ENCODE data around the gene EHBP1. TPM values are rescaled to one million over a fixed set of nuclear protein-coding genes. Genes with fewer than 3 reads are reported as not detected.

The EHBP1 gene
- total and polyA plus RNA-seq, 2 experiments from 2014 or later, result 27.2 to 47.9 TPM

DNA sequence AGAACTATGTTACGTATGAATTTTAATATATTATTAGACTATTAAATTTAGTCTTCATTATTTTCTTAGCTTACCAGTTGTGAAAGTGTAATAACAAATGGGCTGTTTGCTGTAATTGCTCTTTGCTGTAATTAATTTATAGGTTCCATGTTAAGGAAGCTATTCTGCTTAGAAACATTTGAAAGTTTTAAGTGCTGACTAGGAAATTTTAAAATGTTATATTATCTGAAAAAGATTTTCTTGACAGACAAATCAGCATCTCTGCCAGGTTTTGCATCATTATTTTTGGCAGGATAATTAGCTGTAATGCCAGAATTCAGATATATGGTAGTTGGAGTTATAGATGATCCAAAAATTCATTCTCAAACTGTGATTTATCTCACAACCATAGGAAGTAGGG, 387.3 kb downstream of the EHBP1 start:
- Histone ChIP-seq H2AFZ (no peak overlapping the region), H3K4me1 (ENCODE audit: insufficient read depth) (no peaks in the 10 kb centered on the region), H3K4me2 (no peak overlapping the region), H3K27ac (ENCODE audit: low read depth) (no peak overlapping the region), H3K27me3 (ENCODE audit: insufficient read depth) (no peaks in the 10 kb centered on the region), H3K9me2 (ENCODE audit: insufficient read depth) (no peaks in the 10 kb centered on the region), H3F3A (replicated peaks; ENCODE audit: low read depth) (no peaks in the 10 kb centered on the region), H3K36me3 (ENCODE audit: insufficient read depth) (no peaks in the 10 kb centered on the region), H3K4me3 (no peak overlapping the region), H3K79me2 (replicated peaks; ENCODE audit: insufficient read depth) (no peaks in the 10 kb centered on the region), H4K20me1 (replicated peaks; ENCODE audit: insufficient read depth) (no peaks in the 10 kb centered on the region)
- DNase-seq (ENCODE audit: low spot score) (no peak), ATAC-seq (no peak)
- Mint-ChIP-seq H3K36me3 (ENCODE audit: low read depth) (no peaks in the 10 kb centered on the region), H3K4me3 (no peak overlapping the region), H3K27me3 (ENCODE audit: insufficient read depth, low read depth, poor library complexity) (peaks cover 2% of the 10 kb centered on the region), H3K4me1 (peaks cover 4% of the 10 kb centered on the region), H3K27ac (no peak overlapping the region), H3K9me3 (no peaks in the 10 kb centered on the region)
- no peak for TF ChIP-seq EZH2phosphoT487 (IDR thresholded peaks at IDR 0.05; ENCODE audit: unreplicated experiment)
- no peak for TF ChIP-seq JUNB (IDR thresholded peaks at IDR 0.05; ENCODE audit: unreplicated experiment)
- no peak for TF ChIP-seq NANOG (IDR thresholded peaks at IDR 0.05; ENCODE audit: borderline replicate concordance)
- TF ChIP-seq, protein P1, sequence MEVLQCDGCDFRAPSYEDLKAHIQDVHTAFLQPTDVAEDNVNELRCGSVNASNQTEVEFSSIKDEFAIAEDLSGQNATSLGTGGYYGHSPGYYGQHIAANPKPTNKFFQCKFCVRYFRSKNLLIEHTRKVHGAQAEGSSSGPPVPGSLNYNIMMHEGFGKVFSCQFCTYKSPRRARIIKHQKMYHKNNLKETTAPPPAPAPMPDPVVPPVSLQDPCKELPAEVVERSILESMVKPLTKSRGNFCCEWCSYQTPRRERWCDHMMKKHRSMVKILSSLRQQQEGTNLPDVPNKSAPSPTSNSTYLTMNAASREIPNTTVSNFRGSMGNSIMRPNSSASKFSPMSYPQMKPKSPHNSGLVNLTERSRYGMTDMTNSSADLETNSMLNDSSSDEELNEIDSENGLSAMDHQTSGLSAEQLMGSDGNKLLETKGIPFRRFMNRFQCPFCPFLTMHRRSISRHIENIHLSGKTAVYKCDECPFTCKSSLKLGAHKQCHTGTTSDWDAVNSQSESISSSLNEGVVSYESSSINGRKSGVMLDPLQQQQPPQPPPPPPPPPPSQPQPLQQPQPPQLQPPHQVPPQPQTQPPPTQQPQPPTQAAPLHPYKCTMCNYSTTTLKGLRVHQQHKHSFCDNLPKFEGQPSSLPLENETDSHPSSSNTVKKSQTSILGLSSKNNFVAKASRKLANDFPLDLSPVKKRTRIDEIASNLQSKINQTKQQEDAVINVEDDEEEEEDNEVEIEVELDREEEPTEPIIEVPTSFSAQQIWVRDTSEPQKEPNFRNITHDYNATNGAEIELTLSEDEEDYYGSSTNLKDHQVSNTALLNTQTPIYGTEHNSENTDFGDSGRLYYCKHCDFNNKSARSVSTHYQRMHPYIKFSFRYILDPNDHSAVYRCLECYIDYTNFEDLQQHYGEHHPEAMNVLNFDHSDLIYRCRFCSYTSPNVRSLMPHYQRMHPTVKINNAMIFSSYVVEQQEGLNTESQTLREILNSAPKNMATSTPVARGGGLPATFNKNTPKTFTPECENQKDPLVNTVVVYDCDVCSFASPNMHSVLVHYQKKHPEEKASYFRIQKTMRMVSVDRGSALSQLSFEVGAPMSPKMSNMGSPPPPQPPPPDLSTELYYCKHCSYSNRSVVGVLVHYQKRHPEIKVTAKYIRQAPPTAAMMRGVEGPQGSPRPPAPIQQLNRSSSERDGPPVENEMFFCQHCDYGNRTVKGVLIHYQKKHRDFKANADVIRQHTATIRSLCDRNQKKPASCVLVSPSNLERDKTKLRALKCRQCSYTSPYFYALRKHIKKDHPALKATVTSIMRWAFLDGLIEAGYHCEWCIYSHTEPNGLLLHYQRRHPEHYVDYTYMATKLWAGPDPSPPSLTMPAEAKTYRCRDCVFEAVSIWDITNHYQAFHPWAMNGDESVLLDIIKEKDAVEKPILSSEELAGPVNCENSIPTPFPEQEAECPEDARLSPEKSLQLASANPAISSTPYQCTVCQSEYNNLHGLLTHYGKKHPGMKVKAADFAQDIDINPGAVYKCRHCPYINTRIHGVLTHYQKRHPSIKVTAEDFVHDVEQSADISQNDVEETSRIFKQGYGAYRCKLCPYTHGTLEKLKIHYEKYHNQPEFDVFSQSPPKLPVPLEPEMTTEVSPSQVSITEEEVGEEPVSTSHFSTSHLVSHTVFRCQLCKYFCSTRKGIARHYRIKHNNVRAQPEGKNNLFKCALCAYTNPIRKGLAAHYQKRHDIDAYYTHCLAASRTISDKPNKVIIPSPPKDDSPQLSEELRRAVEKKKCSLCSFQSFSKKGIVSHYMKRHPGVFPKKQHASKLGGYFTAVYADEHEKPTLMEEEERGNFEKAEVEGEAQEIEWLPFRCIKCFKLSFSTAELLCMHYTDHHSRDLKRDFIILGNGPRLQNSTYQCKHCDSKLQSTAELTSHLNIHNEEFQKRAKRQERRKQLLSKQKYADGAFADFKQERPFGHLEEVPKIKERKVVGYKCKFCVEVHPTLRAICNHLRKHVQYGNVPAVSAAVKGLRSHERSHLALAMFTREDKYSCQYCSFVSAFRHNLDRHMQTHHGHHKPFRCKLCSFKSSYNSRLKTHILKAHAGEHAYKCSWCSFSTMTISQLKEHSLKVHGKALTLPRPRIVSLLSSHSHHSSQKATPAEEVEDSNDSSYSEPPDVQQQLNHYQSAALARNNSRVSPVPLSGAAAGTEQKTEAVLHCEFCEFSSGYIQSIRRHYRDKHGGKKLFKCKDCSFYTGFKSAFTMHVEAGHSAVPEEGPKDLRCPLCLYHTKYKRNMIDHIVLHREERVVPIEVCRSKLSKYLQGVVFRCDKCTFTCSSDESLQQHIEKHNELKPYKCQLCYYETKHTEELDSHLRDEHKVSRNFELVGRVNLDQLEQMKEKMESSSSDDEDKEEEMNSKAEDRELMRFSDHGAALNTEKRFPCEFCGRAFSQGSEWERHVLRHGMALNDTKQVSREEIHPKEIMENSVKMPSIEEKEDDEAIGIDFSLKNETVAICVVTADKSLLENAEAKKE (CRISPR knock-in tag; IDR thresholded peaks at IDR 0.05), result no peak

DNA sequence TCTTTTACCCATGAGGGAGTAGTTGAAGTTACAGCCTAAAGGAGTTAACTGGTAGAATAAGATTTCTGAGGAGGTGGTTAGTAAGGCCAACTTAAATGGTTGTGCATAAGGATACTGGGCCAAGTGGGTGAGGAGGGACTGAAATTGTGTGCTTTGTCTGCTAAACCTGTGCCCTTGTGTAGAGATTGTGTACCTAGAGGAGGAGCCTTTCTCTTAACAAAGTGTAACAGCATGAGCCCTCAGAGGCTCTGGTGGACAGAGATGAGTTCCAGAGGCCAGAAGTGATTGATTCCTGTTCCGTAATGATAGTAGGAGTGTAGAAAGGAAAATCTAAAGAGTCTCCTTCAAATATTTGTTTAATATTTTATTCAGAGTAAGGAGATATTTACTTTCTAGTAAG, 388.0 kb downstream of the EHBP1 start:
- no peak overlapping the region for H3K4me2 ChIP-seq
- no peak overlapping the region for H3K27ac Mint-ChIP-seq
- no peak for TF ChIP-seq EZH2phosphoT487 (IDR thresholded peaks at IDR 0.05; ENCODE audit: unreplicated experiment)
- TF ChIP-seq, protein P1 (CRISPR knock-in tag; IDR thresholded peaks at IDR 0.05), result no peak

More for the DNA sequence above, 388.0 kb downstream of the EHBP1 start:
- no peaks in the 10 kb centered on the region for H3K4me1 ChIP-seq (ENCODE audit: insufficient read depth)
- H2AFZ ChIP-seq, result no peak overlapping the region
- H3K4me3 Mint-ChIP-seq, result no peak overlapping the region
- no peaks in the 10 kb centered on the region for H3K27me3 ChIP-seq (ENCODE audit: insufficient read depth)
- H3K9me2 ChIP-seq (ENCODE audit: insufficient read depth), result no peaks in the 10 kb centered on the region
- peaks cover 2% of the 10 kb centered on the region for H3K27me3 Mint-ChIP-seq (ENCODE audit: insufficient read depth, low read depth, poor library complexity)
- H3K4me3 ChIP-seq, result no peak overlapping the region
- no peaks in the 10 kb centered on the region for H3K36me3 ChIP-seq (ENCODE audit: insufficient read depth)
- no peaks in the 10 kb centered on the region for H3K79me2 ChIP-seq (replicated peaks; ENCODE audit: insufficient read depth)
- H3K27ac ChIP-seq (ENCODE audit: low read depth), result no peak overlapping the region
- H3K36me3 Mint-ChIP-seq (ENCODE audit: low read depth), result no peaks in the 10 kb centered on the region
- DNase-seq (ENCODE audit: low spot score) (peak; percentile 6), ATAC-seq (peak; percentile 72)
- no peaks in the 10 kb centered on the region for H3K9me3 Mint-ChIP-seq
- no peaks in the 10 kb centered on the region for H3F3A ChIP-seq (replicated peaks; ENCODE audit: low read depth)
- no peaks in the 10 kb centered on the region for H4K20me1 ChIP-seq (replicated peaks; ENCODE audit: insufficient read depth)
- peaks cover 4% of the 10 kb centered on the region for H3K4me1 Mint-ChIP-seq

Data from GM23338 (cell line).